Uterus (tissue), 4 donors: ENCODE data around the gene FOXN4. TPM values are rescaled to one million over a fixed set of nuclear protein-coding genes. Genes with fewer than 3 reads are reported as not detected.

Experiments
- DNase-seq, 2 donors: peaks; one replicate each; pipeline ENCODE4 v3.0.0-alpha.2; 2019 to 2020
- H3K27ac ChIP-seq, 2 donors: fragments of 200-600 bp; sonication (generic); 1 replicate in 1 of 2; 2 replicates in 1 of 2; pipeline ENCODE4 v1.5.1; 2016 to 2018
- H3K27me3 ChIP-seq, 2 donors: fragments of 200-600 bp; sonication (generic); one replicate each; pipeline ENCODE4 v1.5.1; 2018 to 2019; ENCODE audit warnings: control low read depth in 1 of 2
- H3K36me3 ChIP-seq, 2 donors: fragments of 200-600 bp; sonication (generic); one replicate each; pipeline ENCODE4 v1.5.1; 2019; ENCODE audit warnings: control low read depth in 1 of 2
- H3K4me1 ChIP-seq, 2 donors: fragments of 200-600 bp; sonication (generic); one replicate each; pipeline ENCODE4 v1.5.1; 2018 to 2019; ENCODE audit warnings: control low read depth in 1 of 2
- H3K4me3 ChIP-seq, 2 donors: fragments of 200-600 bp; sonication (generic); 1 replicate in 1 of 2; 2 replicates in 1 of 2; pipeline ENCODE4 v1.5.1; 2018 to 2019; ENCODE audit warnings: mild to moderate bottlenecking in 1 of 2
- H3K9me3 ChIP-seq, 2 donors: fragments of 200-600 bp; sonication (generic); one replicate each; pipeline ENCODE4 v1.5.1; 2019; ENCODE audit warnings: control low read depth in 1 of 2
- CTCF ChIP-seq, 4 experiments: fragments of 200-600 bp in 2 of 4; fragments of 450-650 bp in 2 of 4; sonication (generic) in 2 of 4; IDR thresholded peaks; one replicate each; pipeline ENCODE4 v1.5.1; 2016 to 2019; ENCODE audit warnings: antibody characterized with exemption in 4 of 4, mild to moderate bottlenecking in 2 of 4, moderate library complexity in 1 of 4
- POLR2A ChIP-seq, 2 donors: fragments of 450-650 bp; IDR thresholded peaks; one replicate each; pipeline ENCODE4 v1.6.1; 2016; ENCODE audit warnings: antibody characterized with exemption in 2 of 2, mild to moderate bottlenecking in 1 of 2, moderate library complexity in 1 of 2
- intact Hi-C: fragments of 100-400 bp; cut with DNase I; formaldehyde crosslinking; loops from one replicate; pipeline ENCODE4 v1.15.1; 2023; ENCODE audit warnings: low total_unique reads
- total RNA-seq, 4 donors: library from RNA; depleted of rRNA in 3 of 4; stranded (reverse); fragments of >200 nt in 3 of 4; gene quantifications; one replicate each; pipeline versions ENCODE4 v1.1.0 to v1.2.4, GENCODE V29; 2014 to 2023
- donor health status: DM: yes; HTN: yes; CAD: no.

Gene FOXN4
- total RNA-seq, 4 donors from 2014 or later: not detected

GRCh38 chr12:109305547-109305946, 3.5 kb downstream of the FOXN4 start:
- no peak for DNase-seq
- Histone ChIP-seq H3K9me3 (no peaks in the 10 kb centered on the region), H3K27ac (no peak overlapping the region), H3K36me3 (no peaks in the 10 kb centered on the region), H3K27me3 (no peaks in the 10 kb centered on the region), H3K4me3 (no peak overlapping the region), H3K4me1 (peaks cover 0 to 9% of the 10 kb centered on the region in 2 donors)
- intact Hi-C loops: no loop called here
- TF ChIP-seq POLR2A (IDR thresholded peaks at IDR 0.05): no peak
- no peak for TF ChIP-seq CTCF (IDR thresholded peaks at IDR 0.05)

- Histone ChIP-seq H3K4me1 (peaks cover 0 to 8% of the 10 kb centered on the region in 2 donors), H3K27me3 (no peaks in the 10 kb centered on the region), H3K27ac (no peak overlapping the region), H3K36me3 (no peaks in the 10 kb centered on the region), H3K9me3 (no peaks in the 10 kb centered on the region), H3K4me3 (no peak overlapping the region)
- no peak for DNase-seq
- intact Hi-C loops: no loop called here
- no peak for TF ChIP-seq CTCF (IDR thresholded peaks at IDR 0.05)
These were observed 4.6 kb downstream of the FOXN4 start for GRCh38 chr12:109304485-109304884.

- intact Hi-C loops: no loop called here
- H3K36me3 ChIP-seq: no peaks in the 10 kb centered on the region
- DNase-seq: no peak
- H3K9me3 ChIP-seq: no peaks in the 10 kb centered on the region
- no peaks in the 10 kb centered on the region for H3K27me3 ChIP-seq
- no peaks in the 10 kb centered on the region for H3K4me1 ChIP-seq
- TF ChIP-seq POLR2A (IDR thresholded peaks at IDR 0.05) (no peak), CTCF (IDR thresholded peaks at IDR 0.05) (no peak)
- H3K27ac ChIP-seq: no peak overlapping the region
- no peak overlapping the region for H3K4me3 ChIP-seq
These were observed 6.3 kb downstream of the FOXN4 start for GRCh38 chr12:109302770-109303169.

- Histone ChIP-seq H3K9me3 (no peaks in the 10 kb centered on the region), H3K4me1 (no peaks in the 10 kb centered on the region), H3K27me3 (no peaks in the 10 kb centered on the region), H3K4me3 (no peak overlapping the region), H3K36me3 (no peaks in the 10 kb centered on the region), H3K27ac (no peak overlapping the region)
- intact Hi-C loops: no loop called here
- TF ChIP-seq POLR2A (IDR thresholded peaks at IDR 0.05) (no peak), CTCF (IDR thresholded peaks at IDR 0.05) (no peak)
- no peak for DNase-seq
These were observed 6.7 kb downstream of the FOXN4 start for GRCh38 chr12:109302358-109302757.

- no peaks in the 10 kb centered on the region for H3K36me3 ChIP-seq
- intact Hi-C loops: no loop called here
- no peaks in the 10 kb centered on the region for H3K27me3 ChIP-seq
- TF ChIP-seq POLR2A (IDR thresholded peaks at IDR 0.05) (no peak), CTCF (IDR thresholded peaks at IDR 0.05) (no peak)
- no peaks in the 10 kb centered on the region for H3K4me1 ChIP-seq
- no peak for DNase-seq
- H3K4me3 ChIP-seq: no peak overlapping the region
- no peak overlapping the region for H3K27ac ChIP-seq
- H3K9me3 ChIP-seq: no peaks in the 10 kb centered on the region
These were observed 7.4 kb downstream of the FOXN4 start for GRCh38 chr12:109301643-109302168.
